Stimulated activated naive B cell treated with anti-CD40 and anti-IgM and Interleukin-4, amounts not matched to agents 10 μg/mL and 1 μg/mL and 100 μg/mL, for 72 hours (primary cell): ENCODE measurements around the gene HADH.
A peak's percentile ranks its signal among the peaks of the same experiment; 100 is the strongest.

ENCODE experiments used
- ATAC-seq, 2 donors: fragments of 150-1000 bp; cut with Tn5 transposase; replicated peaks; 2 replicates each; pipeline ENCODE4 v1.10.0; 2021; ENCODE audit warnings: moderate library complexity in 1 of 2
- DNase-seq: peaks from one replicate; pipeline ENCODE4 v3.0.0; 2021
- H3K27ac Mint-ChIP-seq: one replicate; pipeline ENCODE4 v1.8.0; 2022; ENCODE audit warnings: mild to moderate bottlenecking, mixed read lengths
- H3K27me3 Mint-ChIP-seq, 2 donors: one replicate each; pipeline ENCODE4 v1.8.0; 2022; ENCODE audit warnings: mixed read lengths in 2 of 2
- H3K36me3 Mint-ChIP-seq, 2 donors: one replicate each; pipeline ENCODE4 v1.8.0; 2022; ENCODE audit warnings: mixed read lengths in 2 of 2, mild to moderate bottlenecking in 1 of 2
- H3K4me1 Mint-ChIP-seq, 2 donors: one replicate each; pipeline ENCODE4 v1.8.0; 2022; ENCODE audit warnings: mixed read lengths in 2 of 2, mild to moderate bottlenecking in 1 of 2
- H3K4me3 Mint-ChIP-seq, 2 donors: one replicate each; pipeline ENCODE4 v1.8.0; 2022; ENCODE audit warnings: mild to moderate bottlenecking in 2 of 2, mixed read lengths in 2 of 2, moderate library complexity in 1 of 2
- H3K9me3 Mint-ChIP-seq, 2 donors: one replicate each; pipeline ENCODE4 v1.8.0; 2022; ENCODE audit warnings: mixed read lengths in 2 of 2, mild to moderate bottlenecking in 1 of 2

HADH gene

DNA sequence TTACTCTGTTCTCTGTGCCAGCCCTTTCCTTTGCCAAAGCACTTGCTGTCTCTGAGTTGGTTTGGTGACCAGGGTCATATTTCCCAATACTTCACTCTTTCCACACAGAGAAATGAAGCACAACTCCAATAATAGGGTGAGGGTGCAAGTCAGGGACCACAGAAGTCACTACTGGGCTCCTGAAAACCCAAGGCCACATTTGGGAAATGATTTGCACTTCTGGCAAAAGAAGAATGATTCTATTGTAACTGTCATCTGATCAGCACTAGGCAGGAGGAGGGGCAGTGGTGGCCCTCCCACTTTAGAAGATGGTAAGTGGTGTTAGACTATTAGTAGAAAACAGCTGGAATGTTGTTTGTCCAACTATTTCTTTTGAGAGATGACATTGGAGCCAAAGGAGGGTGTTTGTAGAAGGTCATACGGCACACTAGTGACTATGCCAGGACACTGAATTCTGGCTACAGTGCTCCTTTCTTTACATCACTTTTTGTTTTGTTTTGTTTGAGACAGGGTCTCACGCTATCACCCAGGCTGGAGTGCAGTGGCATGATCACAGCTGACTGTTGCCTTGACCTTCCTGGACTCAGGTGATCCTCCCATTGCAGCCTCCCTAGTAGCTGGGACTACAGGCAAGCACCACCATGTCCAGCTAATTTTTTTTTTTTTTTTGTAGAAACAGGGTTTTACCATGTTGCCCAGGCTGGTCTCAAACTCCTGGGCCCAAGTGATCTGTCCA is 10.8 kb upstream of the HADH start:
- DNase-seq (no peak), ATAC-seq (no peak)
- Mint-ChIP-seq H3K36me3 (peaks cover 3 to 8% of the 10 kb centered on the region in 2 donors), H3K9me3 (peaks cover 5 to 9% of the 10 kb centered on the region in 2 donors), H3K27me3 (no peaks in the 10 kb centered on the region), H3K4me3 (no peak overlapping the region), H3K4me1 (peaks cover 0 to 2% of the 10 kb centered on the region in 2 donors), H3K27ac (no peak overlapping the region)

- ATAC-seq (no peak), DNase-seq (no peak)
- Mint-ChIP-seq H3K36me3 (peaks cover 0 to 4% of the 10 kb centered on the region in 2 donors), H3K9me3 (no peaks in the 10 kb centered on the region), H3K27ac (no peak overlapping the region), H3K27me3 (no peaks in the 10 kb centered on the region), H3K4me3 (no peak overlapping the region), H3K4me1 (peaks cover 15 to 20% of the 10 kb centered on the region in 2 donors)
Observed at GRCh38 chr4:107987916-107988762, 1.6 kb upstream of the HADH start.

GRCh38 chr4:107988763-107989035 is 990 bp upstream of the HADH start:
- Mint-ChIP-seq H3K36me3 (peaks cover 0 to 4% of the 10 kb centered on the region in 2 donors), H3K4me1 (peaks cover 17 to 26% of the 10 kb centered on the region in 2 donors), H3K9me3 (no peaks in the 10 kb centered on the region), H3K27me3 (no peaks in the 10 kb centered on the region), H3K4me3 (no peak overlapping the region), H3K27ac (no peak overlapping the region)
- DNase-seq = no peak
- ATAC-seq = no peak

GRCh38 chr4:107989162-107989536 is 540 bp upstream of the HADH start:
- DNase-seq = no peak
- peak; percentile 3 for ATAC-seq
- Mint-ChIP-seq H3K4me3 (peak overlapping the region; percentile 94 to 96), H3K4me1 (peaks cover 21 to 31% of the 10 kb centered on the region in 2 donors), H3K9me3 (no peaks in the 10 kb centered on the region), H3K27me3 (no peaks in the 10 kb centered on the region), H3K27ac (peak overlapping the region; percentile 91), H3K36me3 (peaks cover 0 to 4% of the 10 kb centered on the region in 2 donors)

- no peak for ATAC-seq
- H3K27ac Mint-ChIP-seq = no peak overlapping the region
- H3K36me3 Mint-ChIP-seq = peaks cover 10 to 15% of the 10 kb centered on the region in 2 donors
- H3K9me3 Mint-ChIP-seq = no peaks in the 10 kb centered on the region
- DNase-seq = no peak
- H3K4me3 Mint-ChIP-seq = no peak overlapping the region
- peaks cover 29 to 46% of the 10 kb centered on the region in 2 donors for H3K4me1 Mint-ChIP-seq
- no peaks in the 10 kb centered on the region for H3K27me3 Mint-ChIP-seq
Observed at GRCh38 chr4:107991945-107992630, 2.4 kb downstream of the HADH start.

- peaks cover 16 to 31% of the 10 kb centered on the region in 2 donors for H3K36me3 Mint-ChIP-seq
- ATAC-seq = no peak
- H3K9me3 Mint-ChIP-seq = no peaks in the 10 kb centered on the region
- DNase-seq = no peak
- peaks cover 30 to 49% of the 10 kb centered on the region in 2 donors for H3K4me1 Mint-ChIP-seq
- no peaks in the 10 kb centered on the region for H3K27me3 Mint-ChIP-seq
- H3K27ac Mint-ChIP-seq = no peak overlapping the region
- H3K4me3 Mint-ChIP-seq = peak overlapping the region; percentile 13 to 43
Observed at GRCh38 chr4:107993969-107994368, 4.3 kb downstream of the HADH start.

DNA sequence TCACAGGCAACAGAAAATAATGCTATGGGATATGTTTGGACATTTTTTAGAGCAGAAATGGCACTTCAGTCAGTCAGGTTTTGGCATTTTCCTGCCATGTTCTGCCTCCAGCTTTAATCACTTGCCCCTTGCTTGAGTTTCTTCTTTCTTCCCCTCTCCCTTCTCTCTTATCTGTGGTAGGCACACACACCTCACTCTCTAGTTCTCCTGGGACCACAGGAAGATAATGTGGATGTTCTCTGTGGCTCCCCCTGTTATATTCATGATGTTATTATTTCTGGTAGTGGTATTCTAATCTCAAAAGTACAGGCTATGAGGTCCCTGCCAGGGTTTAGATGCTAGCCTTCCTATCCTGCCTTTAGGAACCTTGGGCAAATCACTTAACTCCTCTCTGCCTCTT is 5.2 kb downstream of the HADH start:
- ATAC-seq (no peak), DNase-seq (no peak)
- H3K36me3 Mint-ChIP-seq = peaks cover 19 to 34% of the 10 kb centered on the region in 2 donors
- no peak overlapping the region for H3K4me3 Mint-ChIP-seq
- no peaks in the 10 kb centered on the region for H3K27me3 Mint-ChIP-seq
- peaks cover 33 to 53% of the 10 kb centered on the region in 2 donors for H3K4me1 Mint-ChIP-seq
- H3K9me3 Mint-ChIP-seq = no peaks in the 10 kb centered on the region
- no peak overlapping the region for H3K27ac Mint-ChIP-seq

DNA sequence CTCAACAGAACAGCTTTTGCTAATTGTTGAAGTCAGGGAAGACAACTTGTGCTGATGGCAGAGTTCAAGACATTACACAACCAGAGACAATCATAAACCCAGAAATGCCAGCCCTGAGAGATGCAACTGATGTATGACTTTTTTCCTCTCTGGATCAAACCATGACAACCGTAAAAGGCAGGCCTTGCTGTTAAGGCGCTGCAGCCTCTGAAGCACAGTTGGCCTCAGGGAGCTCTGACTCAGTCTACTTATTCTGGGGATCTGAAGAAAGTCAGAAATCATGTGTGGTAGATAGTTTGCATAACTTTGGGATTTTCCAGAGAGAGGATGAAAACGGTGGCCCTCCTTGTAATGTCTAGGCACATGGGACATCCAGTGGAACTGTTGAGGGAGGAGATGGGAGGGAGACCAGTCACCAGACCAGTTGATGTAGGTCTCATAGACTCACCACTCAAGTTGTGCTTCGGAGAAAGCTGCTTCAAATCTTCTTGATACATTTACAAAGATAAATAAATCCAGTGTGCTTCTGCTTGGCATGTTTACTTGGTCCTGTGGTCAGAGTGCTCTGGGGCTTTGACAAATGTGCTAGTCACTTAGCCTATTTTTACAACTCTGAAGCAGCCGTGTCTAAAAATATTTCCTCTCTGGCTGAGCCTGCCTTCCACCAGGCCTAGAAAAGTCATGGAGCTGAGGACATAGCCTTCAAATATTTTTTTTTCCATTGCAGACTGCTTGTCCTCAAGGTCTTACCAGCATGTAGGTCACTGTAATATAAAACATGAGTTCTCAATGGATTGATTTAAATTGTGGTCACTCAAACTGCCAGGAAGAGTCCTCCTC is 7.5 kb downstream of the HADH start:
- DNase-seq = no peak
- Mint-ChIP-seq H3K4me1 (peaks cover 27 to 43% of the 10 kb centered on the region in 2 donors), H3K36me3 (peaks cover 27 to 44% of the 10 kb centered on the region in 2 donors), H3K27me3 (no peaks in the 10 kb centered on the region), H3K4me3 (no peak overlapping the region), H3K27ac (no peak overlapping the region), H3K9me3 (no peaks in the 10 kb centered on the region)
- ATAC-seq = no peak

- Mint-ChIP-seq H3K27ac (no peak overlapping the region), H3K36me3 (peaks cover 31 to 47% of the 10 kb centered on the region in 2 donors)
Observed at GRCh38 chr4:107997794-107998193, 8.1 kb downstream of the HADH start.

DNA sequence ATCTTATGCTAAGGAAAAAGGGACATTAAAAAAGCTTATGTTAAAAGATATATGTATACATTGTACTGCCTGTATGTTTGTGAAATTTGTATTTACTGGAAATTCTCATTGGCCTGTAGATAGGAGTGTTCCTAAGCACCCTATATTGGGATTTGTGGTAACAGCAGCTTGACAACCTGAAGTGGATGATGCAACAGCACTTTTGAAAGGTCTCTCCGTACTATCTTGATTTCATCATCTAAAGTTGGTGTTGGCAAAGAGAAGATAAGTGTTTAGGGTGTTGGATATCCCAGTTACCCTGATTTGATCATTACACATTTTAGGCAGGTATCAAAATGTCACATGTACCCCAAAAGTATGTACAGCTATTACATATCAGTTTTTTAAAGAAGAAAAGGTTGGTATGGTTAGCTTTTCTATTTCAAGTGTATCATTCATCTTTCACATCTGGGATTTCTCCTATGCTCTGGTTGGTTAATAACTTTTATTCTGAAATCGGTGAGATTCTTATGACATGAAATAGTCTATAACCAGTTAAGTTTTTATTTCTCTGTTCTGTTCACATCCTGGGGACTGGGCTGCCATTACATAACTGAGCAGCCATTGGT is 10.3 kb downstream of the HADH start:
- H3K9me3 Mint-ChIP-seq = no peaks in the 10 kb centered on the region
- H3K27me3 Mint-ChIP-seq = no peaks in the 10 kb centered on the region
- no peak overlapping the region for H3K4me3 Mint-ChIP-seq
- H3K27ac Mint-ChIP-seq = no peak overlapping the region
- ATAC-seq (no peak), DNase-seq (no peak)
- H3K4me1 Mint-ChIP-seq = peaks cover 16 to 30% of the 10 kb centered on the region in 2 donors
- H3K36me3 Mint-ChIP-seq = peaks cover 39 to 47% of the 10 kb centered on the region in 2 donors

More at GRCh38 chr4:107997794-107998193, 8.1 kb downstream of the HADH start:
- Mint-ChIP-seq H3K4me3 (no peak overlapping the region), H3K4me1 (peaks cover 24 to 36% of the 10 kb centered on the region in 2 donors), H3K27me3 (no peaks in the 10 kb centered on the region), H3K9me3 (no peaks in the 10 kb centered on the region)
- DNase-seq = no peak
- ATAC-seq = no peak

DNA sequence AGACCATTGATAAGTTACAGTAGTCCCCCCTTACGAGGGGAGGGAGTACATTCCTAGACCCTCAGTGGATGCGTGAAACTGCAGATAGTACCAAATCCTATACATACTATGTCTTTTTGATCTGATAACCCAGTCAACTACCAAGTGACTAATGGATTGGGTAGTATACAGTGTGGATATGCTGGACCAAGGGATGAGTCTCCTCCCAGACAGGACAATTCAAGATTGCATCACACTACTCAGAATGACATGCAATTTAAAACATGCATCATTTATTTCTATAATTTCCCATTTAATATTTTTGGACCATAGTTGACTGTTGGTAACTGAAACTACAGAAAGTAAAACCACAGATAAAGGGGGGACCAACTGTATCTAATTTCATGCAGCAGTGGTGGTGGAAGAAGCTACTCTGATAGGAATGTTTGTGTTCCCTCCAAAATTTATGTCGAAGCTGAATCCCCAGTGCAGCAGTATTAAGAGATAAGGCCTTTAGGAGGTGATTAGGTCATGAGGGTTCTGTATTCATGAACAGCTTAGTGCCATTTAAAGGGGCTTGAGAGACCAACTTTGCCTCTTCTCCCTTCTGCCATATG is 11.9 kb downstream of the HADH start:
- Mint-ChIP-seq H3K27me3 (no peaks in the 10 kb centered on the region), H3K4me1 (peaks cover 20 to 36% of the 10 kb centered on the region in 2 donors), H3K36me3 (peaks cover 36 to 44% of the 10 kb centered on the region in 2 donors), H3K9me3 (no peaks in the 10 kb centered on the region), H3K27ac (no peak overlapping the region), H3K4me3 (no peak overlapping the region)
- no peak for ATAC-seq
- no peak for DNase-seq

- DNase-seq = no peak
- H3K9me3 Mint-ChIP-seq = no peaks in the 10 kb centered on the region
- ATAC-seq = peak; percentile 50 to 67
- peak overlapping the region; percentile 72 for H3K27ac Mint-ChIP-seq
- H3K36me3 Mint-ChIP-seq = peaks cover 24 to 27% of the 10 kb centered on the region in 2 donors
- no peaks in the 10 kb centered on the region for H3K27me3 Mint-ChIP-seq
- H3K4me1 Mint-ChIP-seq = peaks cover 14 to 29% of the 10 kb centered on the region in 2 donors
- no peak overlapping the region for H3K4me3 Mint-ChIP-seq
Observed at GRCh38 chr4:108003982-108004515, 14.4 kb downstream of the HADH start.

DNA sequence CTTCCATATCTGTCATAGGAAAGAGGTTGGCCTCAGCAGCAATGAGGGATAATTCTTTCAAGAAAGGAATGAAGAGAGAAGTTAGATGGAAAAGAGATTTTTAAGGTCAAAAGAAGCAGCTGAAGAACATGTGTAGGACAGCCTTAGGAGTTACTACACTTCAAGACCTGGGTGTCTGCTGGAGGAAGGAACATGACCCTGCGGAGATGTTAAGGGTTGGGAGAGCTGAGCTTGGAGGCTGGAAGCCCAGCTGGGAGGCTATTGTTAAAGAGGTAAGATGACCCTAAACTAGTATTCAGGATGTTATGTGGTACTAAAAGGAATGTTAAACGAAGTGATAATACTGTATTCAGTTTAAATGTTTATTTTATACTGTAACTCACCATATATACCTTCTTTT is 15.0 kb downstream of the HADH start:
- H3K36me3 Mint-ChIP-seq = peaks cover 25 to 29% of the 10 kb centered on the region in 2 donors
- no peaks in the 10 kb centered on the region for H3K9me3 Mint-ChIP-seq
- DNase-seq (no peak), ATAC-seq (no peak)
- H3K4me1 Mint-ChIP-seq = peaks cover 12 to 25% of the 10 kb centered on the region in 2 donors
- no peak overlapping the region for H3K27ac Mint-ChIP-seq
- H3K27me3 Mint-ChIP-seq = no peaks in the 10 kb centered on the region
- H3K4me3 Mint-ChIP-seq = no peak overlapping the region
